Ramos (cell line): ENCODE results near the gene NMBR.
"Not testable (repeated sequence)": the region's sequence is repeated elsewhere in the genome, so short reads cannot be mapped to it uniquely, and the experiment has no call there.

Source experiments
- in situ Hi-C: fragments of 300-500 bp; cut with MboI; formaldehyde crosslinking; loops from one replicate; pipeline ENCODE4 v1.14.3; 2022; ENCODE audit warnings: low sequenced_read_pairs; ENCODE audit not compliant: unreplicated experiment

NMBR gene

DNA sequence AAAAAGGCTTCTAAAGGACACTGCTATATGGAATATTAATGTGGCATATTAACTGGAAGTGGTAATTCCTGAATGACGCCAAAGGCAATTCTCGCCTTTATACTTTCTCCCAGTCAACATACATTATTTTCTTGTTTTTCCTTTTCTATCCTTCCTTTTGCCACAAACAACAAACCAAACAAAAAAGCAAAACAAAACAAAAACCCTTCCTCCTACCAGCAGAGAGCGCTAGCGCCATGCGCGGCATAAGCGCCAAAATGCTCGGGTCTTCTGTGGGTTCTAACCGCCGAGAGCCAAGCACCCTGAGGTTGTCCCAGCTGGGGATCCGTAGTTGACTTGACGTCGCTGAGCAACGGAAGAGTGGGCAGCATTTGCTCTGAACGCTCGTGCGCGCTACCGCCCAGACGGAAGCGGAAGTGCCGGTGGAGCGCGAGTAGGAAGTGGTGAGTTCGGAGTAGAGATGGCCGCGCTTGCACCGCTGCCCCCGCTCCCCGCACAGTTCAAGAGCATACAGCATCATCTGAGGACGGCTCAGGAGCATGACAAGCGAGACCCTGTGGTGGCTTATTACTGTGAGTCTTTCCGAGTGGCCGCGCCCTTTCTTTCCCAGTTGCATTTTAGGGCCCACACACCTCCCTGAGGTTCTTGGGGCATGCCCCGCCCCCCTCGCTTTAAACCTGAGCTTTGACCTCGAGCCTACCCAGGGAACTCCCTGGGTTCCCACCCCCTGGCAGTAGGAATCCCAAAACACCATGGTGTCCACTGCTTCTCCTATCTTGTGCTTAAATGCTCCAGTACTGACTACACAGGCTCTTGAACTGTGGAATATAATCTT, at the start of gene NMBR, which contains the start of gene VTA1:
Gene NMBR, minus strand, starts transcription at position 295 of the 835 bp plus-strand sequence. CDS start 58,464 bp downstream, outside the sequence.
Gene VTA1, plus strand, starts transcription at position 436 of the 835 bp plus-strand sequence. Its CDS starts 25 bp downstream, at position 461.
- in situ Hi-C loops: no loop called here

GRCh38 chr6:142195862-142196541, 49.1 kb upstream of the NMBR start:
- in situ Hi-C loops: no loop called here

DNA sequence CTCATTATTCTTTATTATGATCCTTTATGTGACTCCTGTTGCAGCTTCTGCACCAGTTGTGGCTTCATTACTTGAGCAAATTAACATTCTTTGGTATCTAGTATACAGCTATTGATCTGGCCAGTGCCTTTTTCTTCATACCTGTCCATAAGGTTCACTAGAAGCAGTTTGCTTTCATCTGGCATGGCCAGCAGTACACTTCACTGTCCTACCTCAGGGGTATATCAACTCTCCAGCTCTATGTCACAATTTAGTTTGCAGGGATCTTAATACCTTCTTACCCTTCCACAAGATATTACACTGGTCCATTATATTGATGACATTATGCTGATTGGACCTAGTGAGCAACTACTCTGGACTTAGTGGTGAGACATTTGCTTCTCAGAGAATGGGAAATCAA, 46.7 kb upstream of the NMBR start:
- in situ Hi-C loops: no loop called here

- in situ Hi-C loops: no loop called here
These were observed 45.4 kb upstream of the NMBR start for GRCh38 chr6:142192343-142192742.

GRCh38 chr6:142189057-142189456, 42.1 kb upstream of the NMBR start:
- in situ Hi-C loops: no loop called here

GRCh38 chr6:142188341-142188740, 41.4 kb upstream of the NMBR start:
- in situ Hi-C loops: not testable (repeated sequence)

DNA sequence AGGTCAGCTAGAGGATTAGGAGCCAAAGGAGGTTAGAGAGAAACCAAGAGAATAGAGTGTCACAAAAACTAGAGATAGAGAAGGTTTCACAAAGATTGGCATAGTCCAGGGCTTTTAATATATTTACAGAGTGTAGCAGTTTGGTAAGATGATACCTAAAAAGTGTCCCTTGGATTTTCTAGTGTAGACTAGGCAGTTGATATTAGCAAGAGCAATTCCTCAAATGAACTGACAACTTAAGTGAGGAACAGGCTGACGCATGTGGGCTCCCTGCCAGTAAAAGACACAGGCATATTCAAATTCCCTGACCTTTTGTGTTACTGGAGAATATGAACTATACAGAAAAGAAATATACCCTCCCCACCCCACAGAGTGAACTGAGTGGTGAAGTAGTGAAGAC, 40.3 kb upstream of the NMBR start:
- in situ Hi-C loops: no loop called here

DNA sequence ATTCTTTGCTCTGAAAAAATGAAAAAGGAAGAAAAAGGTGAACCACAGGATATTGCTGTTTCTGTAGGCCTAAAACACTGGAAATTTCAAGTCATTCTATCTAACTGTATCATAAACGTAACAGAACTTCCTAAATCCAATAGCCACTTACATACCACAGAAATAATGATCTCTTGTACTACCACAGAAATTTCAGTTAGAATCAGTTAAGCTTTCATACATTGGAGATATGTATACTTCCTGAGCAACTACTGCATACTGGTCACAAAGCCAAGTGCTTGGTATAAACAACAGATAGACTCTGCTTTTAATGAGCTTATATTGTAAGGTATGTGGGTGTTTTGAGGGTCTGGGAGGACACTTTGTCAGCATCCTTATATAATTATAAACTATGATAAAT, 38.7 kb upstream of the NMBR start:
- in situ Hi-C loops: no loop called here

DNA sequence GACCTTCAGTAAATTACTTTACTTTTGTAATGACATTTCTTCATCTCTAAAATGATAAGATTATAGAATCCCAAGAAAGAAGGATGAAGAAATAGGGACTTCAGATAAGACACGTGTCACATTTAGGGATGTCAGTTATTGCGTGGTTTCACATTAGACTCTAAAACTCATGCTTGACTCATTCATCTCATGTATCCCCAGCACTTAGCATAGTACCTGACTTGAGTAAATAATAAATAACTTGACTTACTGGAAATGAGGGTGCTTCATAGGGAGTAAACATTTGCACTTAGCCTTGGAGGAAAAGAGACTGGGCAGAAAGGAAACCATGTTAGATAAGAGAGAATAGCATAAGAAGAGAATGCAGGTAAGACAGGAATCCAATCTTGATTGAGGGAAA, 37.4 kb upstream of the NMBR start:
- in situ Hi-C loops: no loop called here

DNA sequence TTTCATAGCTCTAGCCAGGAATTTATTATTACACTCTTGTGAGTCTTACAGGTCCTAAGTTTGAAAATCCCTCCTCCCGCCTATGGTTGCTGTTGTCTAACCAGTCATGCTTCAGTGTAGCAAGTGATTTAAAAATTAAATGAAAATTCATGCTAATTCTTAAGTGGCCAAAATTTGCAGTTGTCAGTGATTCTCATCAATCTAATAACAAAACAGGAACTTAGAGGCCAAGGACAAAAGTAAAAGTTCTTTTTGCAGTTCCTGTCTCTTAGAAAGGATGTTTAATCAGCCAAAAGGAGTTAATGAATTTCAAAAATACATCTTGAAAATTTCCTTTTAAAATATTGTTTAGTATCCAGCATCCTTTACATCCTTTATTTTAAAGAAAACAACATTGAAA, 36.4 kb upstream of the NMBR start:
- in situ Hi-C loops: no loop called here

- in situ Hi-C loops: no loop called here
These were observed 35.1 kb upstream of the NMBR start for GRCh38 chr6:142182004-142182403.

- in situ Hi-C loops: no loop called here
These were observed 31.2 kb upstream of the NMBR start for GRCh38 chr6:142178129-142178528.

DNA sequence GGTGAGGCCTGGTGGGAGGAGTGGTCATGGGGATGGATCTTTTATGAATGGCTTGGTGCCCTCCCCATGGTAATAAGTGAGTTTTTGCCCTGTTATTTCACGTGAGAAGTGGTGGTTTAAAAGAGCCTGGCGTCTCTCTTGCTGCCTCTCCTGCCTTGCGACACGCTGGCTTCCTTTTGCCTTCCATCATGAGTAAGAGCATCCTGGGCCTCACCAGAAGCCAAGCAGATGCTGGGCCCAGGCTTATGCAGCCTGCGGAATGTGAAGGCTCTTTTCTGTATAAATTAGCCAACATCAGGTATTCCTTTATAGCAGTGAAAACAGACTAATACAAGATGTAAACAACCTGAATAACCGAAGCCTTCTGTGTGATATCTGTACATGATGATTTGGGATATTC, 27.8 kb upstream of the NMBR start:
- in situ Hi-C loops: no loop called here

- in situ Hi-C loops: no loop called here
These were observed 27.1 kb upstream of the NMBR start for GRCh38 chr6:142173980-142174379.

- in situ Hi-C loops: no loop called here
These were observed 25.8 kb upstream of the NMBR start for GRCh38 chr6:142172758-142173157.

DNA sequence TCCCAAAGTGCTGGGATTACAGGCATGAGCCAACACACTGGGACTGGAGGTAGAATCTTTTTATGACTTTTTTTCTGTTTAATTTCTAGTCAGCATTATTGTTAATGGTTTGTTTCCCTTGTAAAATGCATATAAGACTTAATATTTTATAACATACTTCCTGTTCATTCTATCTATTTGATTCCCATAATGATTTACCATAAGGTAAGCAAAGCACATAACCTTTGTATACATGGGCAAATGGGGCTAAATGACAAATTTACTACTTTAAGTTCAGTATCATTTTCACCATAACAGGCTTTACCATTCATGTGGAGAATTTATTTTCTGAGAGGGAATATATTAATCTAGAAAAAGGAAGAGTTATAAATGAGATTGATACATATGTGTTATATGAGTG, 24.4 kb upstream of the NMBR start:
- in situ Hi-C loops: no loop called here

GRCh38 chr6:142167486-142167885, 20.6 kb upstream of the NMBR start:
- in situ Hi-C loops: no loop called here

GRCh38 chr6:142167071-142167470, 20.1 kb upstream of the NMBR start:
- in situ Hi-C loops: no loop called here

- in situ Hi-C loops: no loop called here
These were observed 18.3 kb upstream of the NMBR start for GRCh38 chr6:142165227-142165626.

DNA sequence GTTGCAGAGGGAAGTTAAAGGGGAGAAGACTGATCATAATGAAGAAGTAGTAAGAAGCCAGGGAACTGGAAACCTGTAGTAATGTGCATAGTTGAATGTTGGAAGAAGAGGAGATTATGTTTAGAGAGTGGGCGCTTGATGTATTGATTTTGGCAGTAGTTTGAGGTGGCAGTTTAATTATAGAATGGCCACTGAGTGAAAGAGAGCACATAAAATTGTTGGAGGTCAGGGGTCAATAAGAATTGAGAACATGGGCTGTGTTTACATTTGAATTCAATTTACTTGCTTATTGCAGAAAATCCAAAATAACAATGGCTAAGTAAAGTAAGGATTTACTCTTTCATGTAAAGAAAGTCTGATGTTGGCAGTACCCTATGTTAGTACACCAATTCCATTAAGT, 15.9 kb upstream of the NMBR start:
- in situ Hi-C loops: no loop called here

- in situ Hi-C loops: not testable (repeated sequence)
These were observed 9.8 kb upstream of the NMBR start for GRCh38 chr6:142156758-142157068.
